ENCODE data around the gene OXGR1. TPM values are rescaled to one million over a fixed set of nuclear protein-coding genes. Genes with fewer than 3 reads are reported as not detected.

Gene OXGR1
- total RNA-seq, 1 experiment from 2014 or later: not detected

DNA sequence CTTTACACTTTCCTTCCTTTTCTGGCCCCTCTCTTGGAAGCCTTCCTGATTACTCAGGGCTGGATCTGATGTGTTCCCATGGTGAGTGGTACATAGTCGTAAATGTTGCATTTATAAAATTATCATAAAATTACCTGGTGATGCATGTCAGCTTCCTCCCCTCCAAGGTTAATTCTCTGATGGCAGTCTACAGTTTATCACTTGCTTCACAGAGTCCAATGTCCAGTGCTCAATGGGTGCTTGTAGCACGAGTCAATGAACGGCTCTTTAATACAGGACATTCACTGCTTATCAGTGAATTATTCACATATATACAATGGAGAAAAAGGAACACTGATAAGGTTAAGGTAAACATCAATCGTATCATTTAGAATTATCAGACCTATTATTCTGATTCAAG is 27.0 kb upstream of the OXGR1 start:
- H4K91ac ChIP-seq (ENCODE audit: insufficient read length, low read depth, low read length): no peak overlapping the region
- no peaks in the 10 kb centered on the region for H3K9me3 Mint-ChIP-seq
- H3K9ac ChIP-seq (ENCODE audit: extremely low read depth, insufficient read length, low read length): no peak overlapping the region
- no peak overlapping the region for H2AFZ ChIP-seq (ENCODE audit: low read length)
- H3K4me1 Mint-ChIP-seq: peaks cover 4 to 7% of the 10 kb centered on the region in 2 experiments
- no peak overlapping the region for H4K8ac ChIP-seq (replicated peaks; ENCODE audit: insufficient read length, low read depth, low read length)
- H3K23ac ChIP-seq (ENCODE audit: insufficient read length, low read depth, low read length): no peak overlapping the region
- H3K79me2 ChIP-seq (ENCODE audit: insufficient read depth, low read length): no peaks in the 10 kb centered on the region
- DNase-seq: no peak
- H3K9me3 ChIP-seq (ENCODE audit: control insufficient read depth, low read depth, low read length): no peaks in the 10 kb centered on the region
- H3K36me3 Mint-ChIP-seq (ENCODE audit: insufficient read depth in 1 of 3, low read depth in 3 of 3): no peaks in the 10 kb centered on the region
- no peak overlapping the region for H3T11ph ChIP-seq (ENCODE audit: low read length)
- no peak overlapping the region for H3K56ac ChIP-seq (ENCODE audit: insufficient read length, low read depth, low read length)
- WGBS (ENCODE audit: extremely low coverage, insufficient read length, low lambda C conversion rate): no CpG with 5 or more reads among the region's 4 CpGs
- H3K4me3 Mint-ChIP-seq: no peak overlapping the region
- H3K4me1 ChIP-seq (ENCODE audit: insufficient read depth, low read length): no peaks in the 10 kb centered on the region
- H2BK120ac ChIP-seq (ENCODE audit: low read depth, low read length, poor library complexity, severe bottlenecking): no peak overlapping the region
- peaks cover 53% of the 10 kb centered on the region for H3K27me3 Mint-ChIP-seq (ENCODE audit: low read depth)
- no peak overlapping the region for H3K4ac ChIP-seq (ENCODE audit: low read depth, low read length)
- H2BK20ac ChIP-seq (ENCODE audit: low read depth, low read length, poor library complexity, severe bottlenecking): no peak overlapping the region
- no peak overlapping the region for H2BK5ac ChIP-seq (ENCODE audit: insufficient read length, low read length)
- no peak overlapping the region for H3K18ac ChIP-seq (ENCODE audit: insufficient read length, low read depth, low read length)
- no peaks in the 10 kb centered on the region for H3K27me3 ChIP-seq (ENCODE audit: insufficient read depth, low read length)
- TF ChIP-seq, protein P1, sequence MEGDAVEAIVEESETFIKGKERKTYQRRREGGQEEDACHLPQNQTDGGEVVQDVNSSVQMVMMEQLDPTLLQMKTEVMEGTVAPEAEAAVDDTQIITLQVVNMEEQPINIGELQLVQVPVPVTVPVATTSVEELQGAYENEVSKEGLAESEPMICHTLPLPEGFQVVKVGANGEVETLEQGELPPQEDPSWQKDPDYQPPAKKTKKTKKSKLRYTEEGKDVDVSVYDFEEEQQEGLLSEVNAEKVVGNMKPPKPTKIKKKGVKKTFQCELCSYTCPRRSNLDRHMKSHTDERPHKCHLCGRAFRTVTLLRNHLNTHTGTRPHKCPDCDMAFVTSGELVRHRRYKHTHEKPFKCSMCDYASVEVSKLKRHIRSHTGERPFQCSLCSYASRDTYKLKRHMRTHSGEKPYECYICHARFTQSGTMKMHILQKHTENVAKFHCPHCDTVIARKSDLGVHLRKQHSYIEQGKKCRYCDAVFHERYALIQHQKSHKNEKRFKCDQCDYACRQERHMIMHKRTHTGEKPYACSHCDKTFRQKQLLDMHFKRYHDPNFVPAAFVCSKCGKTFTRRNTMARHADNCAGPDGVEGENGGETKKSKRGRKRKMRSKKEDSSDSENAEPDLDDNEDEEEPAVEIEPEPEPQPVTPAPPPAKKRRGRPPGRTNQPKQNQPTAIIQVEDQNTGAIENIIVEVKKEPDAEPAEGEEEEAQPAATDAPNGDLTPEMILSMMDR (conservative IDR thresholded peaks at IDR 0.05): no peak
- H3K23me2 ChIP-seq (ENCODE audit: insufficient read length, low read depth, low read length, poor library complexity, severe bottlenecking): no peaks in the 10 kb centered on the region
- no peak overlapping the region for H2BK15ac ChIP-seq (ENCODE audit: low read depth, low read length)
- no peak overlapping the region for H2AK5ac ChIP-seq (ENCODE audit: insufficient read length, low read length)
- H3K14ac ChIP-seq (ENCODE audit: insufficient read depth, low read length): no peak overlapping the region
- no peaks in the 10 kb centered on the region for H4K20me1 ChIP-seq (ENCODE audit: control insufficient read depth, insufficient read depth, insufficient read length)
- no peak overlapping the region for H3K4me2 ChIP-seq (ENCODE audit: insufficient read depth, insufficient read length, low read length)
- no peak overlapping the region for H4K5ac ChIP-seq (ENCODE audit: insufficient read length, low read depth, low read length)
- no peaks in the 10 kb centered on the region for H3K79me1 ChIP-seq (ENCODE audit: insufficient read depth, low read depth, low read length, poor library complexity, severe bottlenecking)
- no peak overlapping the region for H2BK12ac ChIP-seq (ENCODE audit: insufficient read length, low read depth, low read length)
- H3K27ac Mint-ChIP-seq: no peak overlapping the region
- no peak overlapping the region for H3K27ac ChIP-seq (ENCODE audit: insufficient read length, low read depth, low read length)

Data from H9 (cell line).